ENCODE results near the gene MYLK4.

DNA sequence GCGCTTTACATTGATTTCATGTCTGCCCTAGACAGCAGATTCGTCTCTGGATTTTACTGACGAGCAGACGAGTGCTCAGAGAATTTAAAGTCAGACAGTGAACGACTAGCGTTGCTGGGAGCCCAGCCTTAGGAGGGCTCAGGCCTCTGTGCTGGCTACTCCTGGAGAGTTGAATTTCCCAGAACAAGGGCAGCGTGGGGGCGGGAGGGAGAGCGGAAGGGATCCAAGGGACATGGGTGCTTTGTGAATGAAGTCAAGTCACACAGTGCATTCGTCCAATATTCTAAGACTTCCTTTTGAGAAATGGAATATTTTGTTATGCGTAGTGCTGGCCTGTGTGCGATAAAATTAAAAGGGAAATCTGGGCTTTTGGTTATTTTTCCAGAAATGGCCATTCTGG lies 126.5 kb downstream of the MYLK4 start:
- TF ChIP-seq, protein P1, sequence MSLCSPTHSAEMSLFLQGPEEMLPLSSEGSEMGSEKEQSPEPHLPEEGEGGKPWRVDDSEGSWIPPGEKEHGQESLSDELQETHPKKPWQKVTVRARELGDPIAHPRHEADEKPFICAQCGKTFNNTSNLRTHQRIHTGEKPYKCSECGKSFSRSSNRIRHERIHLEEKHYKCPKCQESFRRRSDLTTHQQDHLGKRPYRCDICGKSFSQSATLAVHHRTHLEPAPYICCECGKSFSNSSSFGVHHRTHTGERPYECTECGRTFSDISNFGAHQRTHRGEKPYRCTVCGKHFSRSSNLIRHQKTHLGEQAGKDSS (CRISPR knock-in tag; IDR thresholded peaks at IDR 0.05; ENCODE audit: borderline replicate concordance, low read depth): no peak
- TF ChIP-seq CREB3 (CRISPR knock-in tag; IDR thresholded peaks at IDR 0.05): no peak
- TF ChIP-seq STAT6 (CRISPR knock-in tag; IDR thresholded peaks at IDR 0.05; ENCODE audit: borderline replicate concordance): no peak
- no peak for TF ChIP-seq ZNF276 (CRISPR knock-in tag; IDR thresholded peaks at IDR 0.05; ENCODE audit: low read depth)
- TF ChIP-seq, protein P2, sequence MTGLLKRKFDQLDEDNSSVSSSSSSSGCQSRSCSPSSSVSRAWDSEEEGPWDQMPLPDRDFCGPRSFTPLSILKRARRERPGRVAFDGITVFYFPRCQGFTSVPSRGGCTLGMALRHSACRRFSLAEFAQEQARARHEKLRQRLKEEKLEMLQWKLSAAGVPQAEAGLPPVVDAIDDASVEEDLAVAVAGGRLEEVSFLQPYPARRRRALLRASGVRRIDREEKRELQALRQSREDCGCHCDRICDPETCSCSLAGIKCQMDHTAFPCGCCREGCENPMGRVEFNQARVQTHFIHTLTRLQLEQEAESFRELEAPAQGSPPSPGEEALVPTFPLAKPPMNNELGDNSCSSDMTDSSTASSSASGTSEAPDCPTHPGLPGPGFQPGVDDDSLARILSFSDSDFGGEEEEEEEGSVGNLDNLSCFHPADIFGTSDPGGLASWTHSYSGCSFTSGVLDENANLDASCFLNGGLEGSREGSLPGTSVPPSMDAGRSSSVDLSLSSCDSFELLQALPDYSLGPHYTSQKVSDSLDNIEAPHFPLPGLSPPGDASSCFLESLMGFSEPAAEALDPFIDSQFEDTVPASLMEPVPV (CRISPR knock-in tag; IDR thresholded peaks at IDR 0.05): no peak
- TF ChIP-seq BORCS8-MEF2B (CRISPR knock-in tag; IDR thresholded peaks at IDR 0.05): no peak
- TF ChIP-seq, protein P3, sequence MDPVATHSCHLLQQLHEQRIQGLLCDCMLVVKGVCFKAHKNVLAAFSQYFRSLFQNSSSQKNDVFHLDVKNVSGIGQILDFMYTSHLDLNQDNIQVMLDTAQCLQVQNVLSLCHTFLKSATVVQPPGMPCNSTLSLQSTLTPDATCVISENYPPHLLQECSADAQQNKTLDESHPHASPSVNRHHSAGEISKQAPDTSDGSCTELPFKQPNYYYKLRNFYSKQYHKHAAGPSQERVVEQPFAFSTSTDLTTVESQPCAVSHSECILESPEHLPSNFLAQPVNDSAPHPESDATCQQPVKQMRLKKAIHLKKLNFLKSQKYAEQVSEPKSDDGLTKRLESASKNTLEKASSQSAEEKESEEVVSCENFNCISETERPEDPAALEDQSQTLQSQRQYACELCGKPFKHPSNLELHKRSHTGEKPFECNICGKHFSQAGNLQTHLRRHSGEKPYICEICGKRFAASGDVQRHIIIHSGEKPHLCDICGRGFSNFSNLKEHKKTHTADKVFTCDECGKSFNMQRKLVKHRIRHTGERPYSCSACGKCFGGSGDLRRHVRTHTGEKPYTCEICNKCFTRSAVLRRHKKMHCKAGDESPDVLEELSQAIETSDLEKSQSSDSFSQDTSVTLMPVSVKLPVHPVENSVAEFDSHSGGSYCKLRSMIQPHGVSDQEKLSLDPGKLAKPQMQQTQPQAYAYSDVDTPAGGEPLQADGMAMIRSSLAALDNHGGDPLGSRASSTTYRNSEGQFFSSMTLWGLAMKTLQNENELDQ (CRISPR knock-in tag; IDR thresholded peaks at IDR 0.05; ENCODE audit: borderline replicate concordance): no peak
- TF ChIP-seq, protein P4, sequence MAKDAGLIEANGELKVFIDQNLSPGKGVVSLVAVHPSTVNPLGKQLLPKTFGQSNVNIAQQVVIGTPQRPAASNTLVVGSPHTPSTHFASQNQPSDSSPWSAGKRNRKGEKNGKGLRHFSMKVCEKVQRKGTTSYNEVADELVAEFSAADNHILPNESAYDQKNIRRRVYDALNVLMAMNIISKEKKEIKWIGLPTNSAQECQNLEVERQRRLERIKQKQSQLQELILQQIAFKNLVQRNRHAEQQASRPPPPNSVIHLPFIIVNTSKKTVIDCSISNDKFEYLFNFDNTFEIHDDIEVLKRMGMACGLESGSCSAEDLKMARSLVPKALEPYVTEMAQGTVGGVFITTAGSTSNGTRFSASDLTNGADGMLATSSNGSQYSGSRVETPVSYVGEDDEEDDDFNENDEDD (CRISPR knock-in tag; IDR thresholded peaks at IDR 0.05; ENCODE audit: borderline replicate concordance): no peak
- TF ChIP-seq, protein P5, sequence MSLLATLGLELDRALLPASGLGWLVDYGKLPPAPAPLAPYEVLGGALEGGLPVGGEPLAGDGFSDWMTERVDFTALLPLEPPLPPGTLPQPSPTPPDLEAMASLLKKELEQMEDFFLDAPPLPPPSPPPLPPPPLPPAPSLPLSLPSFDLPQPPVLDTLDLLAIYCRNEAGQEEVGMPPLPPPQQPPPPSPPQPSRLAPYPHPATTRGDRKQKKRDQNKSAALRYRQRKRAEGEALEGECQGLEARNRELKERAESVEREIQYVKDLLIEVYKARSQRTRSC (CRISPR knock-in tag; IDR thresholded peaks at IDR 0.05; ENCODE audit: low read depth): no peak
- no peak for TF ChIP-seq ZNF792 (CRISPR knock-in tag; IDR thresholded peaks at IDR 0.05)
- TF ChIP-seq POLR2A (IDR thresholded peaks at IDR 0.05; ENCODE audit: insufficient read depth in 1 of 2, low read depth in 2 of 2, low read length in 2 of 2): no peak

Data from HepG2 (cell line).